ENCODE data around the gene COPB2. TPM values are rescaled to one million over a fixed set of nuclear protein-coding genes. Genes with fewer than 3 reads are reported as not detected.
"Not testable (repeated sequence)": the region's sequence is repeated elsewhere in the genome, so short reads cannot be mapped to it uniquely, and the experiment has no call there.

COPB2 gene
- total RNA-seq, 1 donor from 2014 or later = 140 TPM

DNA sequence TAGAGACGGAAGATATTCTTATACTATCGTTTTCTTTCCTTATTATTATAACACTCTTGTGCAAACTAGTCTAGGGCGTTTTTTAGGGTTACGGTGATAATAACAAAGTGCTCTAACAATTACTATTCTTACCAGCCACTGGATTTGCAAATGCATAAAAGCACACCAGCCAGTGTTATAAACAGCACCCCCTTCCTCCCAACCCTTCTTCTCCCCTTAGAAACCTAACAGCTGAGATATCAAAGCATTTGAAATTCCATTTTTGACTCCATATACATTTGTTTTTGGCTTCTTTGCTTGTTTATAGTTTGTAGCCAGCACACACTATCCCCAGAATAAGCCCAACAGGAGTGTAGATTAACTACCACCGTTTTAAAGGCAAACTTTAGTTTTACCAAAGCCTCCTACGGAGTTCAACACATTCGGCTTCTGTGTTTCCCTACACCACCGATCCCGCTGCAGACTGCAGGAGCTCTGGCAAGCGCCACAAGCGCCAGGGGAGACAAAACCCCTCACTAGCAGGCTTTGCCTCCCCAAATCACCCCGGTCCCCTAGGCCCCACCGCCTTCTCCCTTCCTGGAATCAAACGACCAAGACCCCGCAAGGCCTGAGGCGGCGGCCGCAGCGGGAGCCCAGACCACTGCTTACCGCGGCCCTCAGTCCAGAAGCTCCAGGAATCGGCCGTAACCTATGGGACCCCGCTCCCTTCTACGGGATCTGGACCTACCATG, 461 bp downstream of the COPB2 start:
- DNase-seq (ENCODE audit: extremely low spot score, unreplicated experiment) = peak; percentile 70
- H3K36me3 Mint-ChIP-seq = peaks cover 16% of the 10 kb centered on the region
- peak overlapping the region; percentile 100 for H3K27ac Mint-ChIP-seq
- H3K27me3 Mint-ChIP-seq = no peaks in the 10 kb centered on the region
- H3K9me3 Mint-ChIP-seq = no peaks in the 10 kb centered on the region
- H3K4me1 Mint-ChIP-seq (ENCODE audit: unreplicated experiment) = peaks cover 43% of the 10 kb centered on the region
- TF ChIP-seq, protein P1, sequence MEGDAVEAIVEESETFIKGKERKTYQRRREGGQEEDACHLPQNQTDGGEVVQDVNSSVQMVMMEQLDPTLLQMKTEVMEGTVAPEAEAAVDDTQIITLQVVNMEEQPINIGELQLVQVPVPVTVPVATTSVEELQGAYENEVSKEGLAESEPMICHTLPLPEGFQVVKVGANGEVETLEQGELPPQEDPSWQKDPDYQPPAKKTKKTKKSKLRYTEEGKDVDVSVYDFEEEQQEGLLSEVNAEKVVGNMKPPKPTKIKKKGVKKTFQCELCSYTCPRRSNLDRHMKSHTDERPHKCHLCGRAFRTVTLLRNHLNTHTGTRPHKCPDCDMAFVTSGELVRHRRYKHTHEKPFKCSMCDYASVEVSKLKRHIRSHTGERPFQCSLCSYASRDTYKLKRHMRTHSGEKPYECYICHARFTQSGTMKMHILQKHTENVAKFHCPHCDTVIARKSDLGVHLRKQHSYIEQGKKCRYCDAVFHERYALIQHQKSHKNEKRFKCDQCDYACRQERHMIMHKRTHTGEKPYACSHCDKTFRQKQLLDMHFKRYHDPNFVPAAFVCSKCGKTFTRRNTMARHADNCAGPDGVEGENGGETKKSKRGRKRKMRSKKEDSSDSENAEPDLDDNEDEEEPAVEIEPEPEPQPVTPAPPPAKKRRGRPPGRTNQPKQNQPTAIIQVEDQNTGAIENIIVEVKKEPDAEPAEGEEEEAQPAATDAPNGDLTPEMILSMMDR (conservative IDR thresholded peaks at IDR 0.05) = no peak
- H3K4me3 Mint-ChIP-seq = peak overlapping the region; percentile 100

DNA sequence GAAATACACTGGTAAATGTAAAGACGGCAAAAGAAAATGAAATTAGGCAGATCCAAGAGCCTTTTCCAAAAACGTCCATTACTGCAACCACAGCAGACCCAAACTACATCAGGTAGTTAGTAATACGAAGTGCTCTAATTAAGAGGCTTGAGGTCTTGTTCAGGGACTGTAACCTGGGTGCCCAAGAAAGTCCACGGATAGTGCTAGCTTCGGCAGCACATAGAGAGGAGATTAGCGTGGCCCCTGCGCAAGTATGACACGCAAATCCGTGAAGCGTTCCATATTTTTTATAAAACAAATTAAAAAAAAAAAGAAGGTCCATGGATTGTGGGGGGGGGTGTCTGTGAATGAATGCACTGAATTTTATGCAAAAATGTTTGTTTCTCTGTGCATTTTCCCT, 1.4 kb downstream of the COPB2 start:
- Mint-ChIP-seq H3K4me1 (ENCODE audit: unreplicated experiment) (peaks cover 34% of the 10 kb centered on the region), H3K27me3 (no peaks in the 10 kb centered on the region), H3K36me3 (peaks cover 13% of the 10 kb centered on the region), H3K27ac (peak overlapping the region; percentile 61), H3K4me3 (peak overlapping the region; percentile 82), H3K9me3 (no peaks in the 10 kb centered on the region)
- no peak for DNase-seq (ENCODE audit: extremely low spot score, unreplicated experiment)
- TF ChIP-seq, protein P1 (conservative IDR thresholded peaks at IDR 0.05) = no peak

DNA sequence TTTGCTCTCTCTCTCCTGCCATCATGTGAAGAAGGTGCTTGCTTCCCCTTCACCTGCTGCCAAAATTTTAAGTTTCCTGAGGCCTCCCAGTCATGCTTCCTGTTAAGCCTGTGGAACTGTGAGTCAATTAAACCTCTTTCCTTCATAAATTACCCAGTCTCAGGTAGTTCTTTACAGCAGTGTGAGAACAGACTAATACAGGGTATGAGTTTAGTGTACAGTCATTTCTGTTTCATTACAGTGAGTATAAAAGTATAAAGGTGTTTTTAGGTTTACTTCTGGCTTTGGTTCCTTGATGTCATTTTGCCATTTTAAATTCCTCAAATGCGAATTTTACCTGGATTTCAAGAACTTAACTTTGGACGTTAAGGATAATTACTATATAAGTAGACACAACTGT, 7.2 kb downstream of the COPB2 start:
- not testable (repeated sequence) for H3K4me1 Mint-ChIP-seq (ENCODE audit: unreplicated experiment); H3K4me3 Mint-ChIP-seq; H3K27ac Mint-ChIP-seq; H3K27me3 Mint-ChIP-seq; H3K9me3 Mint-ChIP-seq; DNase-seq (ENCODE audit: extremely low spot score, unreplicated experiment)
- H3K36me3 Mint-ChIP-seq = peaks cover 22% of the 10 kb centered on the region

DNA sequence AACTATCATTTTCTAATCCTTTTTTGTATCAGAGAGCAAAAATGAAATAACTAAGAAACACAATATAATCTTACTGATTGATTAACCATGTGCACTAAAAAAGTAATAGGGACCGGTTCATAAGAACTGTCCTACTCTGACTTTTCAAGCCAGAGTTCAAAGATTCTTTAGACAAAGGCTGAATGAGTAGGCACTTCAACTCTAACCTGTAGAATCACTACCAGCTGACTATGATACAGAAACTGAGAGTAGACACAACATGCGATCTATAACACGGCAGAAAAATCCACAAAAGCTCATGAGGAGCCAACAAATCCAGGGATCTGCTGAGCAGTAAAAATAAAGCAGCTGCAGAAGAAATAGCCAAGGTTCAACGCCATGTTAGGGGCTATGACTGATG, 8.9 kb downstream of the COPB2 start:
- TF ChIP-seq, protein P1 (conservative IDR thresholded peaks at IDR 0.05) = no peak
- no peak for DNase-seq (ENCODE audit: extremely low spot score, unreplicated experiment)
- no peaks in the 10 kb centered on the region for H3K4me1 Mint-ChIP-seq (ENCODE audit: unreplicated experiment)
- no peak overlapping the region for H3K4me3 Mint-ChIP-seq
- no peaks in the 10 kb centered on the region for H3K27me3 Mint-ChIP-seq
- no peaks in the 10 kb centered on the region for H3K9me3 Mint-ChIP-seq
- H3K27ac Mint-ChIP-seq = no peak overlapping the region
- peaks cover 24% of the 10 kb centered on the region for H3K36me3 Mint-ChIP-seq

DNA sequence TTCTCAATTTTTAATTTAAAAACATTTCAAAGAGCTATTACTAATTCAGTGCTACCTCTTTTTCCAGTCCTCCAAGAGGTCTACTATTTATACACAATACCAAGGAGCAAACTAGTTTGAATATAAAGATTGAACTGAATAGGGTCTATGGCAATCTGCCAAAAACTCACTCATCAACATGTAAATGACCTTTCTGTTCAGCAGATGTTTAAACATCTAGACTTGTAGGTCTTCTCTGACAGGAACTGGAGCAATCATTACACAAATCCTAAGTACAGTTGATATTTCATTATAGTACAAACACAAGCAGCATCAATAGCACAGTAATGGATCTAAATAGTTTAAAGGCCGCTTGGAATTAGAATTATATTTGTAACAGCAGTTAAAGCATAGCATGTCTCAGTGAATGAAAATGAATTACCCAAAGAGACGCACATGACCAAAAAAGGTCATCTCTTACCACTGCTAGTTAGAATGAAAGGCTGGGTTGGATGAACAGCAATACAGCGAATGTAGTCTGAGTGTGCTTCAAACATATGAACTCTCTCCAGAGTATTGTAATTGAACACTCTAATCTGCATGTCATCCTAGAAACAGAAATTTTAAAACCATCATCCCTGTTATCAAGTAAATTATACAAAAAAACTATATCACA, 10.7 kb downstream of the COPB2 start:
- H3K4me3 Mint-ChIP-seq = no peak overlapping the region
- no peaks in the 10 kb centered on the region for H3K9me3 Mint-ChIP-seq
- no peaks in the 10 kb centered on the region for H3K27me3 Mint-ChIP-seq
- no peaks in the 10 kb centered on the region for H3K4me1 Mint-ChIP-seq (ENCODE audit: unreplicated experiment)
- peaks cover 35% of the 10 kb centered on the region for H3K36me3 Mint-ChIP-seq
- TF ChIP-seq, protein P1 (conservative IDR thresholded peaks at IDR 0.05) = no peak
- no peak overlapping the region for H3K27ac Mint-ChIP-seq
- DNase-seq (ENCODE audit: extremely low spot score, unreplicated experiment) = no peak

DNA sequence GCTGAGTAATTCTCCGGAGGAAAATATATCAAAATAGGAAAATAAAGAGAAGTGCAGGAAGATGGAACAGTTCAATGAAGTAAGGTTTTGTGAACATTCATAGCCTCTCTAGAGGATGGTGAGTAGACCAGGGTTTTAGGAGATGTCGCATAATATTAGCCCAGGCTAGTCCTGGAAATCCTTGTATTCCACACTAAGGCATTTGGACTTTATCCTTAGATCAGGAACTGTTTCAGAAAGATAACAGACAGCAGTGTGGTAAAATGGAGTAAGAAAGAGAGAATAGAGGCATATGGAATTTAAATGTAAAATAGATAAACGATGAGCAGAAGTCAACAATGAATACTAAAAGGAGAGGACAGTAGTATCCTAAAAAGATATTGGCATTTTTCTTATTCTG, 12.1 kb downstream of the COPB2 start:
- Mint-ChIP-seq H3K4me3 (no peak overlapping the region), H3K27me3 (no peaks in the 10 kb centered on the region), H3K4me1 (ENCODE audit: unreplicated experiment) (no peaks in the 10 kb centered on the region), H3K27ac (no peak overlapping the region), H3K9me3 (no peaks in the 10 kb centered on the region), H3K36me3 (peaks cover 35% of the 10 kb centered on the region)
- TF ChIP-seq, protein P1 (conservative IDR thresholded peaks at IDR 0.05) = no peak
- DNase-seq (ENCODE audit: extremely low spot score, unreplicated experiment) = no peak

Measured in type B pancreatic cell (in vitro differentiated cells).